Trophoblast cell (in vitro differentiated cells and primary cell): ENCODE measurements around the gene MUC4.

Source experiments
- DNase-seq, 2 donors: peaks; one replicate each; pipeline ENCODE4 v3.0.0-alpha.2; 2016
- H2AFZ ChIP-seq: 2 replicates; pipeline ENCODE4 v1.6.1; 2013; ENCODE audit warnings: low read length, moderate library complexity, mild to moderate bottlenecking; ENCODE audit not compliant: insufficient read depth, poor library complexity
- H2AK5ac ChIP-seq: 2 replicates; pipeline ENCODE4 v1.6.1; 2013; ENCODE audit warnings: mild to moderate bottlenecking, low read length
- H2BK120ac ChIP-seq: 2 replicates; pipeline ENCODE4 v1.6.1; 2013; ENCODE audit warnings: low read length, mild to moderate bottlenecking, moderate library complexity; ENCODE audit not compliant: insufficient read depth, poor library complexity
- H2BK12ac ChIP-seq: 2 replicates; pipeline ENCODE4 v1.6.1; 2013; ENCODE audit warnings: mild to moderate bottlenecking, low read length, moderate library complexity
- H2BK5ac ChIP-seq: 2 replicates; pipeline ENCODE4 v1.6.1; 2013; ENCODE audit warnings: low read length, low read depth, moderate library complexity, mild to moderate bottlenecking; ENCODE audit not compliant: poor library complexity
- H3K14ac ChIP-seq: 2 replicates; pipeline ENCODE4 v1.6.1; 2013; ENCODE audit warnings: mild to moderate bottlenecking, low read length
- H3K18ac ChIP-seq: 2 replicates; pipeline ENCODE4 v1.6.1; 2013; ENCODE audit warnings: mild to moderate bottlenecking, low read length
- H3K23ac ChIP-seq: 2 replicates; pipeline ENCODE4 v1.6.1; 2013; ENCODE audit warnings: low read length
- H3K27ac ChIP-seq: 2 replicates; pipeline ENCODE4 v1.5.1; 2013; ENCODE audit warnings: low read depth, mild to moderate bottlenecking, inconsistent platforms, low read length, moderate library complexity
- H3K27me3 ChIP-seq: 2 replicates; pipeline ENCODE4 v1.6.1; 2013; ENCODE audit warnings: inconsistent platforms, mild to moderate bottlenecking, low read length, moderate library complexity; ENCODE audit not compliant: insufficient read depth
- H3K36me3 ChIP-seq, 2 experiments: 1 replicate in 1 of 2; 2 replicates in 1 of 2; pipeline ENCODE4 v1.6.1; 2013; ENCODE audit warnings: low read length in 2 of 2, mild to moderate bottlenecking in 2 of 2, moderate library complexity in 1 of 2; ENCODE audit not compliant: insufficient read depth in 2 of 2, control insufficient read depth in 1 of 2
- H3K4ac ChIP-seq: 2 replicates; pipeline ENCODE4 v1.6.1; 2013; ENCODE audit warnings: low read depth, mild to moderate bottlenecking, low read length, moderate library complexity
- H3K4me1 ChIP-seq, 2 experiments: 1 replicate in 1 of 2; 2 replicates in 1 of 2; pipeline ENCODE4 v1.6.1; 2013; ENCODE audit warnings: low read length in 2 of 2, mild to moderate bottlenecking in 2 of 2, moderate library complexity in 1 of 2; ENCODE audit not compliant: insufficient read depth in 2 of 2, control insufficient read depth in 1 of 2
- H3K4me2 ChIP-seq: 2 replicates; pipeline ENCODE4 v1.6.1; 2013; ENCODE audit warnings: inconsistent platforms, mild to moderate bottlenecking, low read length, moderate library complexity
- H3K4me3 ChIP-seq: 2 replicates; pipeline ENCODE4 v1.5.1; 2013; ENCODE audit warnings: mild to moderate bottlenecking, low read depth, low read length, inconsistent platforms
- H3K79me1 ChIP-seq: one replicate; pipeline ENCODE4 v1.6.1; 2013; ENCODE audit warnings: low read length
- H3K79me2 ChIP-seq: 2 replicates; pipeline ENCODE4 v1.6.1; 2013; ENCODE audit warnings: low read length, mild to moderate bottlenecking; ENCODE audit not compliant: control insufficient read depth, insufficient read depth, poor library complexity
- H3K9ac ChIP-seq: 2 replicates; pipeline ENCODE4 v1.6.1; 2013; ENCODE audit warnings: mild to moderate bottlenecking, low read length
- H3K9me3 ChIP-seq: 2 replicates; pipeline ENCODE4 v1.6.1; 2013; ENCODE audit warnings: low read depth, mild to moderate bottlenecking, control low read depth, inconsistent platforms, low read length; ENCODE audit not compliant: insufficient read depth
- H4K12ac ChIP-seq: 2 replicates; pipeline ENCODE4 v1.6.1; 2013; ENCODE audit warnings: low read depth, mild to moderate bottlenecking, low read length, moderate library complexity
- H4K8ac ChIP-seq: 2 replicates; pipeline ENCODE4 v1.6.1; 2013; ENCODE audit warnings: low read depth, mild to moderate bottlenecking, low read length, moderate library complexity
- H4K91ac ChIP-seq: one replicate; pipeline ENCODE4 v1.6.1; 2013; ENCODE audit warnings: low read depth, mild to moderate bottlenecking, low read length, moderate library complexity
- WGBS: extraction: QIAGEN DNeasy Blood & Tissue Kit; methylation state at CpG from one replicate; pipeline ENCODE4 v1.1.7; 2013; ENCODE audit warnings: missing lambda C conversion rate; ENCODE audit not compliant: insufficient read length, insufficient coverage; ENCODE audit errors: extremely low coverage; 5-methylcytosine and 5-hydroxymethylcytosine counted together

MUC4 gene

GRCh38 chr3:195812366-195812765 is 637 bp upstream of the MUC4 start:
- peaks cover 5% of the 10 kb centered on the region for H3K9me3 ChIP-seq
- H2AK5ac ChIP-seq: no peak overlapping the region
- no peak overlapping the region for H2BK5ac ChIP-seq

GRCh38 chr3:195810455-195810845 is 1.3 kb downstream of the MUC4 start:
- Histone ChIP-seq H3K18ac (no peak overlapping the region), H2BK5ac (no peak overlapping the region), H3K14ac (no peak overlapping the region), H2AFZ (no peak overlapping the region), H2AK5ac (no peak overlapping the region), H4K12ac (no peak overlapping the region), H3K4me2 (no peak overlapping the region), H4K8ac (no peak overlapping the region), H3K9ac (no peak overlapping the region), H3K27ac (no peak overlapping the region), H3K9me3 (peaks cover 5% of the 10 kb centered on the region), H3K4me3 (no peak overlapping the region), H3K79me1 (peaks cover 2% of the 10 kb centered on the region), H4K91ac (no peak overlapping the region), H2BK120ac (no peak overlapping the region), H3K27me3 (no peaks in the 10 kb centered on the region), H2BK12ac (no peak overlapping the region), H3K4ac (no peak overlapping the region), H3K23ac (no peak overlapping the region), H3K36me3 (no peaks in the 10 kb centered on the region), H3K4me1 (peaks cover 17 to 19% of the 10 kb centered on the region in 2 experiments), H3K79me2 (no peaks in the 10 kb centered on the region)
- WGBS: no CpG with 5 or more reads among the region's 19 CpGs
- no peak for DNase-seq

More at GRCh38 chr3:195812366-195812765, 637 bp upstream of the MUC4 start:
- no peak overlapping the region for H4K8ac ChIP-seq
- H3K4me1 ChIP-seq: peaks cover 17 to 19% of the 10 kb centered on the region in 2 experiments
- H3K4me3 ChIP-seq: no peak overlapping the region
- H3K79me2 ChIP-seq: no peaks in the 10 kb centered on the region
- H2BK12ac ChIP-seq: no peak overlapping the region
- no peak overlapping the region for H3K9ac ChIP-seq
- H3K27me3 ChIP-seq: no peaks in the 10 kb centered on the region
- H3K79me1 ChIP-seq: peaks cover 2% of the 10 kb centered on the region
- no peak overlapping the region for H3K23ac ChIP-seq
- no peak overlapping the region for H3K4ac ChIP-seq
- H4K12ac ChIP-seq: no peak overlapping the region
- no peak for DNase-seq
- H3K14ac ChIP-seq: no peak overlapping the region
- no peak overlapping the region for H3K18ac ChIP-seq
- no CpG with 5 or more reads among the region's 20 CpGs for WGBS
- H2AFZ ChIP-seq: no peak overlapping the region
- no peak overlapping the region for H3K4me2 ChIP-seq
- H3K36me3 ChIP-seq: no peaks in the 10 kb centered on the region
- H3K27ac ChIP-seq: no peak overlapping the region
- no peak overlapping the region for H4K91ac ChIP-seq
- no peak overlapping the region for H2BK120ac ChIP-seq

GRCh38 chr3:195809796-195810454 is 1.8 kb downstream of the MUC4 start:
- Histone ChIP-seq H2AK5ac (no peak overlapping the region), H3K4me1 (peaks cover 17 to 19% of the 10 kb centered on the region in 2 experiments), H3K23ac (no peak overlapping the region), H3K27ac (no peak overlapping the region), H3K36me3 (no peaks in the 10 kb centered on the region), H2BK120ac (peak overlapping the region; percentile 45), H4K91ac (peak overlapping the region; percentile 74), H2AFZ (no peak overlapping the region), H3K4me3 (no peak overlapping the region), H2BK12ac (peak overlapping the region; percentile 13), H3K4me2 (no peak overlapping the region), H4K8ac (peak overlapping the region; percentile 31), H3K79me1 (peaks cover 2% of the 10 kb centered on the region), H3K9ac (no peak overlapping the region), H3K9me3 (peaks cover 5% of the 10 kb centered on the region), H4K12ac (no peak overlapping the region), H2BK5ac (no peak overlapping the region), H3K27me3 (no peaks in the 10 kb centered on the region), H3K79me2 (no peaks in the 10 kb centered on the region), H3K18ac (no peak overlapping the region), H3K4ac (no peak overlapping the region), H3K14ac (peak overlapping the region; percentile 0)
- DNase-seq: peak in 1 of 2 donors; percentile 55
- no CpG with 5 or more reads among the region's 22 CpGs for WGBS

GRCh38 chr3:195809291-195809785 is 2.4 kb downstream of the MUC4 start:
- no peaks in the 10 kb centered on the region for H3K36me3 ChIP-seq
- H2AK5ac ChIP-seq: peak overlapping the region; percentile 6
- H3K4me3 ChIP-seq: no peak overlapping the region
- H2BK12ac ChIP-seq: peak overlapping the region; percentile 13
- no peaks in the 10 kb centered on the region for H3K79me2 ChIP-seq
- H3K9ac ChIP-seq: no peak overlapping the region
- no peak overlapping the region for H2AFZ ChIP-seq
- no CpG with 5 or more reads among the region's 17 CpGs for WGBS
- no peak overlapping the region for H3K4ac ChIP-seq
- peaks cover 5% of the 10 kb centered on the region for H3K9me3 ChIP-seq
- H4K91ac ChIP-seq: peak overlapping the region; percentile 74
- H3K27ac ChIP-seq: no peak overlapping the region
- no peak overlapping the region for H3K23ac ChIP-seq
- DNase-seq: no peak
- no peaks in the 10 kb centered on the region for H3K27me3 ChIP-seq
- H3K79me1 ChIP-seq: peaks cover 2% of the 10 kb centered on the region
- H3K4me1 ChIP-seq: peaks cover 17 to 19% of the 10 kb centered on the region in 2 experiments
- H4K8ac ChIP-seq: peak overlapping the region; percentile 31
- H3K18ac ChIP-seq: no peak overlapping the region
- no peak overlapping the region for H2BK5ac ChIP-seq
- no peak overlapping the region for H2BK120ac ChIP-seq
- peak overlapping the region; percentile 0 for H3K14ac ChIP-seq
- H4K12ac ChIP-seq: no peak overlapping the region
- no peak overlapping the region for H3K4me2 ChIP-seq
